Measurements from ENCODE around the gene TRAIP. TPM values are rescaled to one million over a fixed set of nuclear protein-coding genes. Genes with fewer than 3 reads are reported as not detected.

Gene TRAIP
- total and polyA plus RNA-seq, 8 donors: 0.79 to 2.5 (median 1.1) TPM

GRCh38 chr3:49805367-49805782 is 51.0 kb downstream of the TRAIP start:
- H3K27ac ChIP-seq: peak overlapping the region in 3 of 4 donors; percentile 18 to 77 (median 64)
- H3K4me3 ChIP-seq: no peak overlapping the region
- DNase-seq: peak in 4 of 6 donors; percentile 20 to 90 (median 74)

DNA sequence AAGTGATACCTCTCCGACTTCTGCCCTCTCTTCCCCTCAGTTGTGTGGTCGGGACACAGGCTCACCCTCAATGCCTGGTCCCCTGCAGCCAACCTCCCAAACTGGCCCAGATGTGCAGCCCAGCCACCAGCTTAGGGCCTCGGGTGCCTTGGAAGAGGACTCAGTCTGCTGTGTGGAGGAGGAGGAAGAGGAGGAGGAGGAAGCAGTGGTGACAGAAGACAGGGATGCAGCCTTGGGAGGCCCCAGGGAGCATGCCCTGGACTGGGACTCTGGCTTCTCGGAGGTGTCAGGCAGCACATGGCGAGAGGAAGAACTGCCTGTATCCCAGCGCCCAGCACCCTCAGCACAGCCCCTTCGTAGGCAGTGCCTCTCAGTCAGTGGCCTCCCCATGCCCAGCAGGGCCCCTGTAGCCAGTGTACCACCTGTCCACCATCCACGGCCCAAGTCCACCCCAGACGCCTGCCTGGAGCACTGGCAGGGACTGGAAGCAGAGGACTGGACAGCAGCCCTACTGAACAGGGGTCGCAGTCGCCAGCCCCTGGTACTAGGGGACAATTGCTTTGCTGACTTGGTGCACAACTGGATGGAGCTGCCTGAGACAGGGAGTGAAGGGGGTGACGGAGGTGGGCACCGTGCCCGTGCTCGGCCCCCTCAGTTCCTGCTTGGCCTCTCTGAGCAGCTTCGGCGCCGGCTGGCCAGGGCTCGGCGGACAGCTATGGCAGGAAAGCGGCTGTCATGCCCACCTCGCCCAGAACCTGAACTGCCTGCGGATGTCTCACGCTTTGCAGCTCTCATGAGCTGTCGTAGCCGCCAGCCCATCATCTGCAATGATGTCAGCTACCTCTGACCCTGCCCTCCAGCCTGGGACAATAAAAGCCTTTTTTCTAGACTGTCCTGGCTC is 52.0 kb downstream of the TRAIP start:
- H3K4me1 ChIP-seq: peaks cover 0 to 21% (median 20%) of the 10 kb centered on the region in 3 donors
- intact Hi-C loops (cut with DNase I): loop anchor here in 2 of 3 donors (5.0 kb wide), 3 partner anchors 33 to 103 kb away; no protein-coding TSS in a partner anchor
- WGBS, 2 donors: 78 to 81% methylated on average over 25 to 26 of the region's 26 CpGs
- H3K9me3 ChIP-seq: no peaks in the 10 kb centered on the region
- DNase-seq (peak in 3 of 6 donors; percentile 57 to 81 (median 66)), ATAC-seq (no peak), FAIRE-seq (no peak)
- H3K36me3 ChIP-seq: no peaks in the 10 kb centered on the region
- H3K27me3 ChIP-seq: no peaks in the 10 kb centered on the region
- peak overlapping the region in 1 of 4 donors; percentile 77 for H3K27ac ChIP-seq
- H3K4me3 ChIP-seq: peak overlapping the region in 1 of 4 donors; percentile 97
- TF ChIP-seq CTCF (IDR thresholded peaks at IDR 0.05): no peak

More at GRCh38 chr3:49805367-49805782, 51.0 kb downstream of the TRAIP start:
- FAIRE-seq: no peak
- Histone ChIP-seq H3K9me3 (no peaks in the 10 kb centered on the region), H3K36me3 (no peaks in the 10 kb centered on the region), H3K4me1 (peaks cover 0 to 21% (median 20%) of the 10 kb centered on the region in 3 donors), H3K27me3 (no peaks in the 10 kb centered on the region)
- no peak for TF ChIP-seq CTCF (IDR thresholded peaks at IDR 0.05)
- peak in 3 of 4 donors; percentile 56 to 63 (median 63) for ATAC-seq
- 51 to 83% methylated on average over 3 of the region's 3 CpGs for whole genome bisulfite sequencing, 2 donors
- intact Hi-C loops (cut with DNase I): loop anchor here in 1 of 3 donors (5.0 kb wide), 1 partner anchor 37 kb away; no protein-coding TSS in a partner anchor

DNA sequence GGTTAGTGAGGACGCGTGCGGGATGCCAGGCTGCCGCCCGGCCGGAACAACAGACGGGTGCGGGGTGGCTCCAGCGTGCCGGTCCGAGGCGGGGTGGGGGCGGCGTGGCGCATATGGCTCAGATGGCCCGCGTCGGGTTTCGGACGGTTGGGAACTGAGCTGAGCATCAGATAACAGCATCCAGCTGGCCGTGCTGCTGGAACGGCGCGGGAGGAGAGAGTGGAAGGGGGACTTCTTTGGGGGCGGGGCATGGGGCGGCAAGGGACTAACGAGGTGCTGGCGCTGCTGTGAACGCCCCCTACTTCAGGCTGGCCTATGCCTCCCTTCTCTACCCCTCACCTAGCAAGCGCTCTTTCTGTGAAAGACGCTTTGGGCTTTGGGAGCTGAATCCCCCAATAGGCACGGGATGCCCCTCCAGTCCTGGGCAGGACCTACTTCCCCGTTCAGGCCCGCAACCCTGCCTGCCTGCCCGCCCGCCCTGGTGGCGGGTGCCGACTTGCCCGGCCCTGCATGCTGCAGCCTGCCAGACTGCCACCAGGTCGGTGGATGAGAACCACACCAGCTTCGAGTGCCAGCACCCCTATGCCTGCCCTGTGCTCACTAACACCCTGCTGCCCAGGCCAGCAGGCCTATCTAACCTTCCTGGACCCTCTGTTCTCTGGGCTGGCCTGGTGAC is 52.8 kb downstream of the TRAIP start:
- no peaks in the 10 kb centered on the region for H3K27me3 ChIP-seq
- ATAC-seq (peak in 2 of 4 donors; percentile 1), DNase-seq (peak in 2 of 6 donors; percentile 28 to 75), FAIRE-seq (no peak)
- no peaks in the 10 kb centered on the region for H3K9me3 ChIP-seq
- H3K4me1 ChIP-seq: peaks cover 0 to 21% (median 20%) of the 10 kb centered on the region in 3 donors
- no peak for TF ChIP-seq CTCF (IDR thresholded peaks at IDR 0.05)
- no peaks in the 10 kb centered on the region for H3K36me3 ChIP-seq
- WGBS, 2 donors: 5 to 11% methylated on average over 36 to 41 of the region's 41 CpGs
- intact Hi-C loops (cut with DNase I): loop anchor here in 2 of 3 donors (5.0 kb wide), 2 partner anchors 34 to 104 kb away; no protein-coding TSS in a partner anchor
- H3K4me3 ChIP-seq: peak overlapping the region; percentile 55 to 97 (median 75)
- H3K27ac ChIP-seq: peak overlapping the region; percentile 39 to 57 (median 41)

GRCh38 chr3:49802719-49803464 is 53.5 kb downstream of the TRAIP start, which contains the start of gene INKA1:
INKA1 (plus strand) TSS chr3:49803261; CDS start chr3:49803393, 132 bp downstream.
- peaks cover 0 to 21% (median 20%) of the 10 kb centered on the region in 3 donors for H3K4me1 ChIP-seq
- H3K4me3 ChIP-seq: peak within 1 kb of the TSS; percentile 55 to 97 (median 75)
- FAIRE-seq: no peak
- no peaks in the 10 kb centered on the region for H3K27me3 ChIP-seq
- 0% methylated on average over 70 to 71 of the region's 71 CpGs for WGBS, 2 donors
- no peaks in the 10 kb centered on the region for H3K9me3 ChIP-seq
- H3K27ac ChIP-seq: peak within 1 kb of the TSS; percentile 39 to 57 (median 41)
- DNase-seq: peak; percentile 82 to 96 (median 90)
- H3K36me3 ChIP-seq: no peaks in the 10 kb centered on the region
- intact Hi-C loops (cut with DNase I): loop anchor here in 2 of 3 donors (5.0 kb wide), 2 partner anchors 34 to 104 kb away; no protein-coding TSS in a partner anchor
- peak; percentile 85 to 94 (median 92) for ATAC-seq
- peak in 3 of 4 donors; percentile 16 to 85 (median 82) for TF ChIP-seq CTCF (IDR thresholded peaks at IDR 0.05)

Data from pancreas (tissue), 10 donors.